Right lobe of liver (tissue), 6 donors: Measurements from ENCODE around the gene LOXL3. TPM values are rescaled to one million over a fixed set of nuclear protein-coding genes. Genes with fewer than 3 reads are reported as not detected.

ENCODE experiments used
- ATAC-seq, 4 donors: fragments of 200-7000 bp; cut with Tn5 transposase; one replicate each; pipeline ENCODE4 v1.9.1; 2020; ENCODE audit warnings: mild to moderate bottlenecking in 4 of 4, moderate library complexity in 4 of 4
- DNase-seq, 3 donors: peaks; one replicate each; pipeline ENCODE4 v3.0.0-alpha.2; 2020
- H3K27ac ChIP-seq, 3 donors: fragments of 200-600 bp; one replicate each; pipeline ENCODE4 v1.8.0; 2022
- H3K27me3 ChIP-seq, 2 donors: fragments of 200-600 bp; one replicate each; pipeline ENCODE4 v1.8.0; 2022
- H3K36me3 ChIP-seq, 4 donors: fragments of 200-600 bp; sonication (generic) in 1 of 4; one replicate each; pipeline versions ENCODE4 v1.5.1 to v1.8.0; 2017 to 2022; ENCODE audit warnings: control low read depth in 1 of 4
- H3K4me1 ChIP-seq, 4 donors: fragments of 200-600 bp; sonication (generic) in 1 of 4; one replicate each; pipeline versions ENCODE4 v1.5.1 to v1.8.0; 2017 to 2022; ENCODE audit warnings: control low read depth in 1 of 4
- H3K4me3 ChIP-seq, 3 donors: fragments of 200-600 bp; one replicate each; pipeline ENCODE4 v1.8.0; 2022
- H3K9me3 ChIP-seq, 4 donors: fragments of 200-600 bp; sonication (generic) in 1 of 4; one replicate each; pipeline versions ENCODE4 v1.5.1 to v1.8.0; 2017 to 2022; ENCODE audit warnings: control low read depth in 1 of 4
- CTCF ChIP-seq, 4 donors: fragments of 200-600 bp in 3 of 4; fragments of 450-650 bp in 1 of 4; IDR thresholded peaks; one replicate each; pipeline versions ENCODE4 v1.5.1 to v1.8.0; 2016 to 2022; ENCODE audit warnings: antibody characterized with exemption in 4 of 4, mild to moderate bottlenecking in 2 of 4
- POLR2A ChIP-seq: fragments of 450-650 bp; IDR thresholded peaks from one replicate; pipeline ENCODE4 v1.6.1; 2017; ENCODE audit warnings: antibody characterized with exemption, mild to moderate bottlenecking
- WGBS: methylation state at CpG from one replicate; pipeline ENCODE4 v1.1.6; 2018; ENCODE audit warnings: low coverage, low lambda C conversion rate; ENCODE audit not compliant: insufficient coverage; ENCODE audit errors: missing lambda C conversion rate; 5-methylcytosine and 5-hydroxymethylcytosine counted together
- intact Hi-C, 2 donors: fragments of 100-400 bp; cut with DNase I; formaldehyde crosslinking; loops; one replicate each; pipeline versions ENCODE4 v1.11.2 to v1.14.1; 2022
- total RNA-seq, 6 experiments: library from RNA; depleted of rRNA in 2 of 6; stranded (reverse); fragments of >200 nt in 2 of 6; fragmentation: NEBNext Ultra II Directional in 3 of 6; extraction: Animal tissue kit (Norgen Biotek cat#: 25700) in 3 of 6; gene quantifications; one replicate each; pipeline versions ENCODE4 v1.1.0 to v1.2.4, GENCODE V29; 2016 to 2023
- donor health status: DM: no; HTN: yes; CAD: no.
- donor health status: DM: no; HTN: no; CAD: no.
- donor health status: DM: no; HTN: no; CAD: no.
- donor health status: DM: no; HTN: yes; CAD: no.
- donor health status: DM: no; HTN: yes; CAD: no.

LOXL3 gene
- total RNA-seq, 6 experiments from 2014 or later, result 0.92 to 3.3 (median 1.8) TPM

GRCh38 chr2:74537140-74537539 is 16.6 kb downstream of the LOXL3 start:
- no peaks in the 10 kb centered on the region for H3K27me3 ChIP-seq
- WGBS, result 37% methylated on average over 4 of the region's 4 CpGs
- no peak overlapping the region for H3K27ac ChIP-seq
- H3K9me3 ChIP-seq, result no peaks in the 10 kb centered on the region
- no peaks in the 10 kb centered on the region for H3K4me1 ChIP-seq
- DNase-seq (no peak), ATAC-seq (no peak)
- H3K4me3 ChIP-seq, result no peak overlapping the region
- intact Hi-C loops, result no loop called here
- H3K36me3 ChIP-seq, result peaks cover 0 to 9% (median 0%) of the 10 kb centered on the region in 4 donors
- TF ChIP-seq POLR2A, result no peak
- no peak for TF ChIP-seq CTCF (IDR thresholded peaks at IDR 0.05)

- Histone ChIP-seq H3K36me3 (peaks cover 0 to 9% (median 0%) of the 10 kb centered on the region in 4 donors), H3K4me3 (no peak overlapping the region), H3K4me1 (no peaks in the 10 kb centered on the region), H3K27me3 (no peaks in the 10 kb centered on the region), H3K27ac (no peak overlapping the region), H3K9me3 (no peaks in the 10 kb centered on the region)
- 73% methylated on average over 17 of the region's 23 CpGs for WGBS
- intact Hi-C loops, result no loop called here
- TF ChIP-seq POLR2A (no peak), CTCF (IDR thresholded peaks at IDR 0.05) (no peak)
- DNase-seq (no peak), ATAC-seq (no peak)
Observed at GRCh38 chr2:74536166-74536950, 17.4 kb downstream of the LOXL3 start.

- Histone ChIP-seq H3K36me3 (peaks cover 0 to 9% (median 0%) of the 10 kb centered on the region in 4 donors), H3K4me1 (peaks cover 0 to 8% (median 1%) of the 10 kb centered on the region in 4 donors), H3K27ac (no peak overlapping the region), H3K27me3 (no peaks in the 10 kb centered on the region), H3K4me3 (no peak overlapping the region), H3K9me3 (no peaks in the 10 kb centered on the region)
- intact Hi-C loops, result no loop called here
- TF ChIP-seq CTCF (IDR thresholded peaks at IDR 0.05) (no peak), POLR2A (no peak)
- ATAC-seq (no peak), DNase-seq (no peak)
- 83% methylated on average over 4 of the region's 10 CpGs for WGBS
Observed at GRCh38 chr2:74535440-74535965, 18.2 kb downstream of the LOXL3 start.

- intact Hi-C loops, result no loop called here
- no peaks in the 10 kb centered on the region for H3K9me3 ChIP-seq
- no peaks in the 10 kb centered on the region for H3K27me3 ChIP-seq
- ATAC-seq (no peak), DNase-seq (no peak)
- peaks cover 0 to 9% (median 0%) of the 10 kb centered on the region in 4 donors for H3K36me3 ChIP-seq
- TF ChIP-seq CTCF (IDR thresholded peaks at IDR 0.05) (no peak), POLR2A (no peak)
- no peak overlapping the region for H3K4me3 ChIP-seq
- H3K4me1 ChIP-seq, result peaks cover 0 to 8% (median 2%) of the 10 kb centered on the region in 4 donors
- no peak overlapping the region for H3K27ac ChIP-seq
- WGBS, result no CpG with 5 or more reads among the region's 12 CpGs
Observed at GRCh38 chr2:74534411-74534810, 19.3 kb downstream of the LOXL3 start.
